NCI-H1417 treated with DMSO at 0.1 percent for 48 hours (cell line): ENCODE results near the gene PLA2G2D.

ENCODE experiments used
- DNase-seq: peaks from one replicate; lab custom pipeline; 2025; lab: John Stamatoyannopoulos, UW

The PLA2G2D gene

GRCh38 chr1:20114021-20114648 is 5.2 kb downstream of the PLA2G2D start:
- DNase-seq = no peak

- DNase-seq = no peak
These were observed 6.9 kb downstream of the PLA2G2D start for GRCh38 chr1:20112279-20113000.

GRCh38 chr1:20111452-20111851 is 7.9 kb downstream of the PLA2G2D start:
- no peak for DNase-seq

GRCh38 chr1:20110679-20111078 is 8.7 kb downstream of the PLA2G2D start:
- no peak for DNase-seq

- no peak for DNase-seq
These were observed 10.0 kb downstream of the PLA2G2D start for GRCh38 chr1:20109223-20109856.

- no peak for DNase-seq
These were observed 10.8 kb downstream of the PLA2G2D start for GRCh38 chr1:20108366-20109123.

- no peak for DNase-seq
These were observed 11.5 kb downstream of the PLA2G2D start for GRCh38 chr1:20107796-20108195.

GRCh38 chr1:20107351-20107750 is 12.0 kb downstream of the PLA2G2D start:
- DNase-seq = no peak

GRCh38 chr1:20105856-20106255 is 13.5 kb downstream of the PLA2G2D start:
- no peak for DNase-seq

- DNase-seq = no peak
These were observed 16.5 kb downstream of the PLA2G2D start for GRCh38 chr1:20102875-20103274.

- DNase-seq = no peak
These were observed 18.5 kb downstream of the PLA2G2D start for GRCh38 chr1:20100632-20101355.

- no peak for DNase-seq
These were observed 19.8 kb downstream of the PLA2G2D start for GRCh38 chr1:20099533-20099932.

- DNase-seq = no peak
These were observed 22.4 kb downstream of the PLA2G2D start for GRCh38 chr1:20096840-20097447.

- DNase-seq = no peak
These were observed 23.5 kb downstream of the PLA2G2D start for GRCh38 chr1:20095564-20096434.

GRCh38 chr1:20093940-20094391 is 25.4 kb downstream of the PLA2G2D start:
- DNase-seq = no peak

- DNase-seq = no peak
These were observed 26.0 kb downstream of the PLA2G2D start for GRCh38 chr1:20093303-20093702.

GRCh38 chr1:20090641-20091040 is 28.7 kb downstream of the PLA2G2D start:
- DNase-seq = no peak

GRCh38 chr1:20090119-20090518 is 29.2 kb downstream of the PLA2G2D start:
- DNase-seq = no peak

GRCh38 chr1:20089328-20090077 is 29.8 kb downstream of the PLA2G2D start:
- no peak for DNase-seq

GRCh38 chr1:20087668-20088067 is 31.7 kb downstream of the PLA2G2D start:
- no peak for DNase-seq
